ENCODE results near the gene PEX10.

Gene PEX10

GRCh38 chr1:2372551-2373490, 39.5 kb downstream of the PEX10 start:
- DNase-seq: no peak

- no peak for DNase-seq
Observed at GRCh38 chr1:2368053-2368744, 44.2 kb downstream of the PEX10 start.

GRCh38 chr1:2363847-2364513, 48.4 kb downstream of the PEX10 start:
- no peak for DNase-seq

GRCh38 chr1:2360588-2361364, 51.6 kb downstream of the PEX10 start:
- no peak for DNase-seq

GRCh38 chr1:2358651-2359640, 53.4 kb downstream of the PEX10 start:
- DNase-seq: no peak

GRCh38 chr1:2358072-2358471, 54.3 kb downstream of the PEX10 start:
- DNase-seq: no peak

GRCh38 chr1:2356911-2357845, 55.2 kb downstream of the PEX10 start:
- no peak for DNase-seq

GRCh38 chr1:2356401-2356800, 56.0 kb downstream of the PEX10 start:
- DNase-seq: no peak

GRCh38 chr1:2355373-2356261, 56.7 kb downstream of the PEX10 start:
- DNase-seq: no peak

- no peak for DNase-seq
Observed at GRCh38 chr1:2354511-2355372, 57.6 kb downstream of the PEX10 start.

Measured in NCI-H1694 treated with DMSO at 0.1 percent for 48 hours (cell line).